Measurements from ENCODE around the gene ANAPC13. TPM values are rescaled to one million over a fixed set of nuclear protein-coding genes. Genes with fewer than 3 reads are reported as not detected.

Gene ANAPC13
- total RNA-seq, 1 experiment from 2014 or later, result 69.7 TPM

DNA sequence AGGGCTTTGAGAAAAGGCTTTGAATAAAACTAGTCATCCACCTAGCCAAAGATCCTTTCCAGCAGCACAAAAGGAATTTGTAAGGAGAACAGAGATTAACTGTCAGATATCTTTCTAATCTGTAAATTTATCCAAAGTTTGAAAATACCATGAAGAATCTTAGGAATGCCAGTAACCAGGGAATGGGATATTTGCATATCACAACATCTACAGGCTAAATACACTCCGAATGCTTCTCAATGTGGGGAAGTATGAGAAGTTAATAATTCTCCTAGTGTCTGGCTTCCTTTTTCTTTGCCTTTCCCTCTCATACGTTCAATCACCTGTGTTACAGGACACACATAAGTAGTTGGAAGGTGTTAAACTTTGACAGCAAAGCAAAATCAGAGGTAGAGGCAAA lies 7.8 kb downstream of the ANAPC13 start:
- DNase-seq (ENCODE audit: low spot score), result no peak
- ChIA-PET POLR2A (ENCODE audit: low non-redundant PET) (no interaction called here), CTCF (no interaction called here)
- no peaks in the 10 kb centered on the region for H3K9me3 ChIP-seq (ENCODE audit: low read depth, low read length, poor library complexity, severe bottlenecking)
- BruUV-seq (replicated peaks), result TSS peak; percentile 22
- H3K4me1 ChIP-seq (ENCODE audit: insufficient read depth, low read length, poor library complexity, severe bottlenecking), result no peaks in the 10 kb centered on the region
- TF ChIP-seq, protein P1, sequence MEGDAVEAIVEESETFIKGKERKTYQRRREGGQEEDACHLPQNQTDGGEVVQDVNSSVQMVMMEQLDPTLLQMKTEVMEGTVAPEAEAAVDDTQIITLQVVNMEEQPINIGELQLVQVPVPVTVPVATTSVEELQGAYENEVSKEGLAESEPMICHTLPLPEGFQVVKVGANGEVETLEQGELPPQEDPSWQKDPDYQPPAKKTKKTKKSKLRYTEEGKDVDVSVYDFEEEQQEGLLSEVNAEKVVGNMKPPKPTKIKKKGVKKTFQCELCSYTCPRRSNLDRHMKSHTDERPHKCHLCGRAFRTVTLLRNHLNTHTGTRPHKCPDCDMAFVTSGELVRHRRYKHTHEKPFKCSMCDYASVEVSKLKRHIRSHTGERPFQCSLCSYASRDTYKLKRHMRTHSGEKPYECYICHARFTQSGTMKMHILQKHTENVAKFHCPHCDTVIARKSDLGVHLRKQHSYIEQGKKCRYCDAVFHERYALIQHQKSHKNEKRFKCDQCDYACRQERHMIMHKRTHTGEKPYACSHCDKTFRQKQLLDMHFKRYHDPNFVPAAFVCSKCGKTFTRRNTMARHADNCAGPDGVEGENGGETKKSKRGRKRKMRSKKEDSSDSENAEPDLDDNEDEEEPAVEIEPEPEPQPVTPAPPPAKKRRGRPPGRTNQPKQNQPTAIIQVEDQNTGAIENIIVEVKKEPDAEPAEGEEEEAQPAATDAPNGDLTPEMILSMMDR (conservative IDR thresholded peaks at IDR 0.05; ENCODE audit: low read depth, low read length), result no peak
- no peak for TF ChIP-seq EZH2 (IDR thresholded peaks at IDR 0.05; ENCODE audit: borderline replicate concordance, low read depth, low read length, poor library complexity, severe bottlenecking)
- no peak overlapping the region for H3K4me3 ChIP-seq (ENCODE audit: low read depth, low read length, poor library complexity, severe bottlenecking)
- H3K36me3 ChIP-seq (ENCODE audit: insufficient read depth, low read length, poor library complexity, severe bottlenecking), result peaks cover 53% of the 10 kb centered on the region
- no peaks in the 10 kb centered on the region for H3K27me3 ChIP-seq (replicated peaks; ENCODE audit: insufficient read depth, low read depth, low read length, poor library complexity)
- no peak overlapping the region for H3K27ac ChIP-seq (ENCODE audit: low read depth, low read length, poor library complexity, severe bottlenecking)
- intact Hi-C loops (cut with micrococcal nuclease; ENCODE audit: unreplicated experiment), result no loop called here

DNA sequence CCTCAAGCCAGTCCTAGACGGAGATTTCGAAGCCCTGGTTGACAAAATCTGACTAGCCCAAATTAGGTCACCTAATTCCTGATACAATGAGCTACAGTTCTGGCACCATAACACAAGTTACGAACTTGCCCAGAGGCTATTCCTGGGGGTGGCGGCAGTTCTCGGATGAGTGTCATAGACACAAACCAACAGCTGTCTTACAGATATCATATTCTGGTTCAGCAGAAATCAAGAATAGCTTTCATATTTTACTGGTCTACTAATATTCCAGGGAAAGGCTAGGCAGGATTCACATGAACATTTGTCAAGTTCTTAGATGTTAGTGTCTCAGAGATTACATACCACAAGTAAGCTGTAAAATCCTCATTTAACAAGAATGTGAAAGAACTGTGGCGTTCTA lies 8.8 kb downstream of the ANAPC13 start:
- Histone ChIP-seq H3K4me3 (ENCODE audit: low read depth, low read length, poor library complexity, severe bottlenecking) (no peak overlapping the region), H3K27me3 (replicated peaks; ENCODE audit: insufficient read depth, low read depth, low read length, poor library complexity) (no peaks in the 10 kb centered on the region), H3K4me1 (ENCODE audit: insufficient read depth, low read length, poor library complexity, severe bottlenecking) (no peaks in the 10 kb centered on the region), H3K27ac (ENCODE audit: low read depth, low read length, poor library complexity, severe bottlenecking) (no peak overlapping the region), H3K9me3 (ENCODE audit: low read depth, low read length, poor library complexity, severe bottlenecking) (no peaks in the 10 kb centered on the region), H3K36me3 (ENCODE audit: insufficient read depth, low read length, poor library complexity, severe bottlenecking) (peaks cover 46% of the 10 kb centered on the region)
- ChIA-PET CTCF (no interaction called here), POLR2A (ENCODE audit: low non-redundant PET) (no interaction called here)
- TF ChIP-seq, protein P1 (conservative IDR thresholded peaks at IDR 0.05; ENCODE audit: low read depth, low read length), result no peak
- TF ChIP-seq EZH2 (IDR thresholded peaks at IDR 0.05; ENCODE audit: borderline replicate concordance, low read depth, low read length, poor library complexity, severe bottlenecking), result no peak
- no TSS peak for BruUV-seq (replicated peaks)
- DNase-seq (ENCODE audit: low spot score), result no peak
- intact Hi-C loops (cut with micrococcal nuclease; ENCODE audit: unreplicated experiment), result no loop called here

DNA sequence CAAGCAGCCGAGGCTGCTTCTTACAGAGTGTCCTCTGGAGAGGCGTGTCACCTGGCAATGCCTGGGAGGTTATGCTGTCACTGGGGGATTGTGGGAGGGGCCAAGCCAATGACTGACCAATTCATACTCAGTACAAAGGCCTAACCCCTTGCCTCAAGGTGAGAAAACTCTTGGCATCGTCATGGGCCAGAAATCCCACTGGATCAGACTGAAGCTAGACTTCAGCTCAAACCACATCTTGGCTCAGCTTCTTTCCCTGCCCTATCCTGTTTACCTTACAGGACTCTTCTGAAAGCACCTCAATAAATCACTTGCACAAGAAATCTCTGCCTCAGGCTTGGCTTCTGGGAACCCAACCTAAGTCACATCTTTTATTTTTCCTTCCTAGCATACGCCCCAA lies 9.5 kb downstream of the ANAPC13 start:
- Histone ChIP-seq H3K4me3 (ENCODE audit: low read depth, low read length, poor library complexity, severe bottlenecking) (no peak overlapping the region), H3K36me3 (ENCODE audit: insufficient read depth, low read length, poor library complexity, severe bottlenecking) (peaks cover 39% of the 10 kb centered on the region), H3K27ac (ENCODE audit: low read depth, low read length, poor library complexity, severe bottlenecking) (no peak overlapping the region), H3K4me1 (ENCODE audit: insufficient read depth, low read length, poor library complexity, severe bottlenecking) (no peaks in the 10 kb centered on the region), H3K27me3 (replicated peaks; ENCODE audit: insufficient read depth, low read depth, low read length, poor library complexity) (no peaks in the 10 kb centered on the region), H3K9me3 (ENCODE audit: low read depth, low read length, poor library complexity, severe bottlenecking) (no peaks in the 10 kb centered on the region)
- no TSS peak for BruUV-seq (replicated peaks)
- ChIA-PET CTCF (no interaction called here), POLR2A (ENCODE audit: low non-redundant PET) (no interaction called here)
- no peak for DNase-seq (ENCODE audit: low spot score)
- intact Hi-C loops (cut with micrococcal nuclease; ENCODE audit: unreplicated experiment), result no loop called here
- no peak for TF ChIP-seq EZH2 (IDR thresholded peaks at IDR 0.05; ENCODE audit: borderline replicate concordance, low read depth, low read length, poor library complexity, severe bottlenecking)
- TF ChIP-seq, protein P1 (conservative IDR thresholded peaks at IDR 0.05; ENCODE audit: low read depth, low read length), result no peak

All from A673 (cell line).